LNCAP (cell line): ENCODE data around the gene SLC2A4.

Experiments used
- TF ChIP-seq, protein P1 (sequence below): fragments of 450-650 bp; IDR thresholded peaks from 2 replicates; pipeline ENCODE4 v1.5.1; 2017; ENCODE audit warnings: mild to moderate bottlenecking

The SLC2A4 gene

GRCh38 chr17:7237266-7237760 is 44.2 kb upstream of the SLC2A4 start:
- TF ChIP-seq, protein P1, sequence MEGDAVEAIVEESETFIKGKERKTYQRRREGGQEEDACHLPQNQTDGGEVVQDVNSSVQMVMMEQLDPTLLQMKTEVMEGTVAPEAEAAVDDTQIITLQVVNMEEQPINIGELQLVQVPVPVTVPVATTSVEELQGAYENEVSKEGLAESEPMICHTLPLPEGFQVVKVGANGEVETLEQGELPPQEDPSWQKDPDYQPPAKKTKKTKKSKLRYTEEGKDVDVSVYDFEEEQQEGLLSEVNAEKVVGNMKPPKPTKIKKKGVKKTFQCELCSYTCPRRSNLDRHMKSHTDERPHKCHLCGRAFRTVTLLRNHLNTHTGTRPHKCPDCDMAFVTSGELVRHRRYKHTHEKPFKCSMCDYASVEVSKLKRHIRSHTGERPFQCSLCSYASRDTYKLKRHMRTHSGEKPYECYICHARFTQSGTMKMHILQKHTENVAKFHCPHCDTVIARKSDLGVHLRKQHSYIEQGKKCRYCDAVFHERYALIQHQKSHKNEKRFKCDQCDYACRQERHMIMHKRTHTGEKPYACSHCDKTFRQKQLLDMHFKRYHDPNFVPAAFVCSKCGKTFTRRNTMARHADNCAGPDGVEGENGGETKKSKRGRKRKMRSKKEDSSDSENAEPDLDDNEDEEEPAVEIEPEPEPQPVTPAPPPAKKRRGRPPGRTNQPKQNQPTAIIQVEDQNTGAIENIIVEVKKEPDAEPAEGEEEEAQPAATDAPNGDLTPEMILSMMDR: no peak

DNA sequence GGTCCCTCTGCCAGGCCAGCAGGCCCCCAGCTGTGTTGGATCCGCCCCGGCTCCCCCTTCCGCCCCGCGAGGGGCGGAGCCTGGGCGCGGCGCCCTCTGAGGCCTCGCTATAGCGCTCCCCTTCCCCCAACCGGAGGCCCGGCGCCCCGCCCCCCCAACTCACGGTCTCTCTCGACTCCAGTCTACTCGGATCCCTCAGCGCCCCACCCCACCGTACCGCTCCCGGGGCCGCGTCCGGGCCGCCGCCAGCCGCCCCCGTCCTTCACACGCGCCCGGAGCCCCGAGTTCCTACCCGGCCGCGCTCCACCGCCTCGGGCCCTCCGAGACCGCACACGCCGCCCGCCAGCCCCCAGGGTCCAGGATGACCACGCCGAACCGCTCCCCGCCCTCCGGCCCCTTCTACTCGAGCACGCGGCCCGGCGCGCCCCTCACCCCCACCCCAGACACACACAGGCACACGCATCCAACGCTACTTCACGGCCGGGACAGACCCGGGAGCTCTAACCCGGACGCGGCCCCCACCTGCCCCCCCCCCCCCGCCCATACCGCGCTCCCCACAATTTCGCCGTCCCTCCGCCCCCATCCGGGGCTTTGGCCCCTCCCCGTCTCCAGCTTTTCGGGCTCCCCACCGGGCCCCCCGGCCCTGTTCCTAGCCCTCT is 43.6 kb upstream of the SLC2A4 start:
- TF ChIP-seq, protein P1: no peak

DNA sequence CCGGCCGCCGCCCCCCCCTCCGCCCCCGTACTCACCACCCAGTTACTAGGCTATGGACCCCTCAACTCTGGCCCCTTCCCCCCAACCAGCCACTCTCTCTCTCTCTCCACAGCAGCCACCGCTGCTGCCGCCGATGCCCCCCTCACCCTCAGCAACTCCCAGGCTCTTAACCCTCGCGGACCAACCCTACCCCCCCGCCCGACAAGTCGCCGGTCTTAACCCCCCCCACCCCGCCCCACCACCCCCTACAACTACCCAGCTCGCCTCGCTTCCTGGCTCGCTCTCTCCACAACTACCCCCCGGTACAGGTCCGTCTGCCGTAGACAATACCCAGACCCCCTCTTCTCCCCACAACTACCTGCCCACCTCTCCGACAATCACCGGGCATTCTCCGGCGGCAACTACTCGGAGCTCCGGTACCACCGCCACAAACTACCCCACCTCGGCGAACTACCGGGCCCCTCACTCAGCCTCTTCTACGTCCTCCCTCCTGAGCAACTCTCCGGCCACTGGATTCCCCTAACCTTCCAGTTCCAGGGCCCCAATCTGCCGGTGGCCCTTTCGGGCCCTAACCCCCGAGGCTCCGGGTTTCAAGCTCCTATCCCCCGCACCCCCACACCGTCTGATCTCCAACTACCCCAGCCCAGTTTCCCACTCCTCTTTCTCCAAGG is 43.0 kb upstream of the SLC2A4 start:
- TF ChIP-seq, protein P1: no peak

- TF ChIP-seq, protein P1: no peak
These were observed 42.2 kb upstream of the SLC2A4 start, which contains the start of gene PHF23 for GRCh38 chr17:7239091-7240027. TSS of gene PHF23 (minus strand) at chr17:7239457. CDS start at chr17:7239279, 178 bp downstream.

DNA sequence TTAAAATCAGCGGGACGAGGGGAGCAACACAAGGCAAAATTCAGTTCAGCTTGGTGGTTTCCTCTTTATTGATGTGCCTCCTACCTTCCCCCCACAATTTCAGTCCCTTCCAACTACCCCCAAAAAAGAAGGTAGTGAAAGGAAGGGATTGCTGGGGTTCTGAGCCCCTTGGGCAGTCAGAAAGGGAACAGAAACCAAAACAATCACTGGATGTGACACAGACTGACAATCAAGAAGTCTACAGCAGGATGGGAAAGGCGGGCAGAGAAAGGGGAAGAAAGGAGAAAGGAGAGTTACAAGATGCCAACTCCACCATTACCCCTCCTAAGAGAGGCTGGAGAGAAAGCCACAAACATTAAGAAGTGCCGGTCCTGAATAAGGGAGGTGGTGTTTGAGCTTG is 41.1 kb upstream of the SLC2A4 start:
- TF ChIP-seq, protein P1: no peak

- TF ChIP-seq, protein P1: no peak
These were observed 40.3 kb upstream of the SLC2A4 start for GRCh38 chr17:7241090-7241733.
